Fibroblast of lung (primary cell): ENCODE measurements around the gene NSMCE4A. TPM values are rescaled to one million over a fixed set of nuclear protein-coding genes. Genes with fewer than 3 reads are reported as not detected.
A peak's percentile ranks its signal among the peaks of the same experiment; 100 is the strongest.

Experiments used
- DNase-seq, 2 donors: peaks; one replicate each; pipeline versions ENCODE4 v3.0.0 to v3.0.0-alpha.2; 2010; ENCODE audit warnings: low read depth in 2 of 2
- H2AFZ ChIP-seq: 2 replicates; pipeline ENCODE4 v1.5.1; 2012; ENCODE audit warnings: low read length, control low read depth, inconsistent platforms
- H3K27ac ChIP-seq: 2 replicates; pipeline ENCODE4 v1.5.1; 2011; ENCODE audit warnings: low read length, control low read depth; ENCODE audit not compliant: insufficient read depth
- H3K27me3 ChIP-seq: 2 replicates; pipeline ENCODE4 v1.5.1; 2011; ENCODE audit warnings: mild to moderate bottlenecking, low read length; ENCODE audit not compliant: control insufficient read depth, insufficient read depth
- H3K36me3 ChIP-seq: 2 replicates; pipeline ENCODE4 v1.5.1; 2011; ENCODE audit warnings: low read length; ENCODE audit not compliant: control insufficient read depth, insufficient read depth
- H3K4me1 ChIP-seq: 2 replicates; pipeline ENCODE4 v1.5.1; 2011; ENCODE audit warnings: low read length; ENCODE audit not compliant: control insufficient read depth, insufficient read depth; ENCODE audit errors: extremely low read depth
- H3K4me2 ChIP-seq: 2 replicates; pipeline ENCODE4 v1.5.1; 2011; ENCODE audit warnings: low read length, control low read depth; ENCODE audit not compliant: insufficient read depth; ENCODE audit errors: extremely low read depth
- H3K4me3 ChIP-seq, 4 experiments: fragments of 200-600 bp in 1 of 4; sonication (generic) in 1 of 4; replicated peaks in 1 of 4; 2 replicates each; pipeline ENCODE4 v1.5.1; 2011 to 2016; ENCODE audit warnings: low read length in 4 of 4, low read depth in 3 of 4, mild to moderate bottlenecking in 3 of 4, control low read depth in 2 of 4, inconsistent platforms in 1 of 4, mixed read lengths in 1 of 4; ENCODE audit not compliant: insufficient read depth in 1 of 4; ENCODE audit errors: control extremely low read depth in 1 of 4
- H3K79me2 ChIP-seq: 2 replicates; pipeline ENCODE4 v1.5.1; 2012; ENCODE audit warnings: mild to moderate bottlenecking, low read length, inconsistent platforms; ENCODE audit not compliant: control insufficient read depth, insufficient read depth
- H3K9ac ChIP-seq: 2 replicates; pipeline ENCODE4 v1.5.1; 2011; ENCODE audit warnings: mild to moderate bottlenecking, low read length, control low read depth; ENCODE audit not compliant: insufficient read depth
- H3K9me3 ChIP-seq: 2 replicates; pipeline ENCODE4 v1.5.1; 2012; ENCODE audit warnings: low read depth, low read length; ENCODE audit not compliant: control insufficient read depth, insufficient read depth
- H4K20me1 ChIP-seq: 2 replicates; pipeline ENCODE4 v1.5.1; 2011; ENCODE audit warnings: low read length; ENCODE audit not compliant: control insufficient read depth, insufficient read depth; ENCODE audit errors: extremely low read depth
- EZH2 ChIP-seq: IDR thresholded peaks from 2 replicates; pipeline ENCODE4 v1.5.1; 2012; ENCODE audit warnings: low read length, control low read depth, mild to moderate bottlenecking; ENCODE audit errors: missing control alignments
- polyA plus RNA-seq, 2 donors: library from polyadenylated mRNA; depleted of rRNA in 1 of 2; stranded (reverse) in 1 of 2; unstranded in 1 of 2; fragments of >200 nt; gene quantifications; 2 replicates each; pipeline ENCODE4 v1.2.1, GENCODE V29; 2011 to 2012; ENCODE audit warnings: missing spikeins in 1 of 2
- total RNA-seq: library from RNA; depleted of rRNA; stranded (reverse); fragments of >200 nt; gene quantifications from 2 replicates; pipeline ENCODE4 v1.2.1, GENCODE V29; 2014
- TF ChIP-seq, protein P1 (sequence below), 2 donors: IDR thresholded peaks in 1 of 2; conservative IDR thresholded peaks in 1 of 2; 1 replicate in 1 of 2; 2 replicates in 1 of 2; pipeline ENCODE4 v1.5.1; 2011 to 2012; ENCODE audit warnings: low read length in 2 of 2, control low read depth in 1 of 2, inconsistent platforms in 1 of 2, low read depth in 1 of 2, mild to moderate bottlenecking in 1 of 2

The NSMCE4A gene
- total and polyA plus RNA-seq, 2 donors (not counting 1 experiment from before 2014, with no cell fraction given): 13.2 to 26.3 TPM

DNA sequence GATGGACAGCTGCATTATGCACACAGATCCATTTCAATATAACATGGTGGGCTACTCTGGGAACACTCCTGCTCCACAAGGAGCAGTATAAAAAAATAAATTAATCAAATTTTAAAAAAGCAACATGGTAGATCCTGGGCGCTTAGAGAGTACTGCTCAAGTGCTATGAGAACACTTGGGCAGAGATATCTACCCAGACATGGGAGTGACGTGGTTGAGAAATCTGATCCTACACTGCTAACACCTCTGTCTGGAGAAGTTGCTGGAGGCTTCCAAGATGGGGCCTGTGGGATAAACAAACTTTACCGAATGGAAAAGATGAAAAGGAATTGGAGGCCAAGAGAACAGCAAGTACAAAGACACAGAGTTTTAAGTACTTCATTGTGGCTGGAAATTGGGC is 9.0 kb downstream of the NSMCE4A start:
- Histone ChIP-seq H3K4me1 (no peaks in the 10 kb centered on the region), H3K9ac (no peak overlapping the region), H3K4me2 (no peak overlapping the region), H3K36me3 (peaks cover 2% of the 10 kb centered on the region), H2AFZ (no peak overlapping the region), H3K4me3 (no peak overlapping the region), H3K27ac (no peak overlapping the region), H4K20me1 (no peaks in the 10 kb centered on the region), H3K79me2 (no peaks in the 10 kb centered on the region), H3K9me3 (no peaks in the 10 kb centered on the region), H3K27me3 (no peaks in the 10 kb centered on the region)
- no peak for TF ChIP-seq EZH2
- TF ChIP-seq, protein P1, sequence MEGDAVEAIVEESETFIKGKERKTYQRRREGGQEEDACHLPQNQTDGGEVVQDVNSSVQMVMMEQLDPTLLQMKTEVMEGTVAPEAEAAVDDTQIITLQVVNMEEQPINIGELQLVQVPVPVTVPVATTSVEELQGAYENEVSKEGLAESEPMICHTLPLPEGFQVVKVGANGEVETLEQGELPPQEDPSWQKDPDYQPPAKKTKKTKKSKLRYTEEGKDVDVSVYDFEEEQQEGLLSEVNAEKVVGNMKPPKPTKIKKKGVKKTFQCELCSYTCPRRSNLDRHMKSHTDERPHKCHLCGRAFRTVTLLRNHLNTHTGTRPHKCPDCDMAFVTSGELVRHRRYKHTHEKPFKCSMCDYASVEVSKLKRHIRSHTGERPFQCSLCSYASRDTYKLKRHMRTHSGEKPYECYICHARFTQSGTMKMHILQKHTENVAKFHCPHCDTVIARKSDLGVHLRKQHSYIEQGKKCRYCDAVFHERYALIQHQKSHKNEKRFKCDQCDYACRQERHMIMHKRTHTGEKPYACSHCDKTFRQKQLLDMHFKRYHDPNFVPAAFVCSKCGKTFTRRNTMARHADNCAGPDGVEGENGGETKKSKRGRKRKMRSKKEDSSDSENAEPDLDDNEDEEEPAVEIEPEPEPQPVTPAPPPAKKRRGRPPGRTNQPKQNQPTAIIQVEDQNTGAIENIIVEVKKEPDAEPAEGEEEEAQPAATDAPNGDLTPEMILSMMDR (conservative IDR thresholded peaks at IDR 0.05 in 1 of 2, IDR thresholded peaks at IDR 0.05 in 1 of 2; ENCODE audit: low read depth in 1 of 2, low read length in 2 of 2): no peak
- DNase-seq: peak in 1 of 2 donors; percentile 14

DNA sequence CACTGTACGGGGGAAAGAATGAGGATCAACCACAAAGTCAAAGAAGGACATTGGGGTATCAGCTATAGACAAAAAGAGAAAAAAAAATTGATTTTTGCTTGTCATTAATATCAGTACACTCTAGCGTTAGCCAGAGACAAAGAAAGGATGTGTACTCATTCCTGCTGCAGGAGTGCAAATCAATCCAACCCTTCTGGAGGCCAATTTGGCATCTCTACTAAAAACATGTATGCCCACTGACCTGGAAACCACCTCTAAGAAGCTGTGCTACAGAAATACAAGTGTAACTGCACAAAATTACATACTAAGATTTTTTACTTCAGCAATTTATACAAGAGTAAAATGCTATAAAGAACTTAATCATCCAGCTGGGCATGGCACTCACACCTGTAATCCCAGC is 13.6 kb downstream of the NSMCE4A start:
- Histone ChIP-seq H3K9me3 (no peaks in the 10 kb centered on the region), H3K4me1 (peaks cover 2% of the 10 kb centered on the region), H4K20me1 (no peaks in the 10 kb centered on the region), H3K27ac (no peak overlapping the region), H3K27me3 (no peaks in the 10 kb centered on the region), H3K36me3 (no peaks in the 10 kb centered on the region), H2AFZ (no peak overlapping the region), H3K4me2 (no peak overlapping the region), H3K9ac (no peak overlapping the region), H3K4me3 (no peak overlapping the region), H3K79me2 (no peaks in the 10 kb centered on the region)
- TF ChIP-seq, protein P1 (conservative IDR thresholded peaks at IDR 0.05 in 1 of 2, IDR thresholded peaks at IDR 0.05 in 1 of 2; ENCODE audit: low read depth in 1 of 2, low read length in 2 of 2): no peak
- TF ChIP-seq EZH2: no peak
- DNase-seq: no peak

GRCh38 chr10:121959671-121960070 is 15.3 kb downstream of the NSMCE4A start:
- Histone ChIP-seq H3K27me3 (no peaks in the 10 kb centered on the region), H4K20me1 (no peaks in the 10 kb centered on the region), H3K4me3 (no peak overlapping the region), H3K27ac (no peak overlapping the region), H3K79me2 (no peaks in the 10 kb centered on the region), H3K4me1 (peaks cover 3% of the 10 kb centered on the region), H2AFZ (no peak overlapping the region), H3K4me2 (no peak overlapping the region), H3K9ac (no peak overlapping the region), H3K9me3 (no peaks in the 10 kb centered on the region), H3K36me3 (no peaks in the 10 kb centered on the region)
- DNase-seq: no peak
- TF ChIP-seq, protein P1 (conservative IDR thresholded peaks at IDR 0.05 in 1 of 2, IDR thresholded peaks at IDR 0.05 in 1 of 2; ENCODE audit: low read depth in 1 of 2, low read length in 2 of 2): no peak
- no peak for TF ChIP-seq EZH2
